Mesendoderm (in vitro differentiated cells): Measurements from ENCODE around the gene S100A6.

ENCODE experiments used
- DNase-seq: peaks from one replicate; pipeline ENCODE4 v3.0.0; 2013
- H2AK5ac ChIP-seq: 2 replicates; pipeline ENCODE4 v1.6.1; 2013; ENCODE audit warnings: low read length, inconsistent platforms
- H2BK120ac ChIP-seq: 2 replicates; pipeline ENCODE4 v1.6.1; 2013; ENCODE audit warnings: low read depth, mild to moderate bottlenecking, low read length, moderate library complexity, mixed read lengths
- H2BK15ac ChIP-seq: replicated peaks from 2 replicates; pipeline ENCODE4 v1.6.1; 2013; ENCODE audit warnings: low read depth, mild to moderate bottlenecking, moderate library complexity
- H2BK5ac ChIP-seq: 2 replicates; pipeline ENCODE4 v1.6.1; 2013; ENCODE audit warnings: low read length, inconsistent platforms
- H3K18ac ChIP-seq: 2 replicates; pipeline ENCODE4 v1.6.1; 2013; ENCODE audit warnings: mild to moderate bottlenecking, low read length, mixed read lengths
- H3K23ac ChIP-seq: one replicate; pipeline ENCODE4 v1.6.1; 2013; ENCODE audit warnings: low read length
- H3K27ac ChIP-seq: 2 replicates; pipeline ENCODE4 v1.5.1; 2013; ENCODE audit warnings: low read depth, mild to moderate bottlenecking, inconsistent platforms, low read length, moderate library complexity
- H3K27me3 ChIP-seq: 2 replicates; pipeline ENCODE4 v1.6.1; 2013; ENCODE audit warnings: low read length, control low read depth, mild to moderate bottlenecking, inconsistent platforms; ENCODE audit not compliant: insufficient read depth, poor library complexity
- H3K36me3 ChIP-seq: 2 replicates; pipeline ENCODE4 v1.6.1; 2013; ENCODE audit warnings: low read length, inconsistent platforms; ENCODE audit not compliant: control insufficient read depth, insufficient read depth
- H3K4ac ChIP-seq: one replicate; pipeline ENCODE4 v1.6.1; 2013; ENCODE audit warnings: low read depth, mild to moderate bottlenecking, low read length, moderate library complexity
- H3K4me1 ChIP-seq: 2 replicates; pipeline ENCODE4 v1.6.1; 2013; ENCODE audit warnings: low read depth, low read length, inconsistent platforms; ENCODE audit not compliant: control insufficient read depth
- H3K4me2 ChIP-seq: 2 replicates; pipeline ENCODE4 v1.6.1; 2013; ENCODE audit warnings: low read length
- H3K4me3 ChIP-seq: 2 replicates; pipeline ENCODE4 v1.5.1; 2013; ENCODE audit warnings: mild to moderate bottlenecking, low read length
- H3K56ac ChIP-seq: one replicate; pipeline ENCODE4 v1.6.1; 2013; ENCODE audit warnings: low read length
- H3K79me1 ChIP-seq: 2 replicates; pipeline ENCODE4 v1.6.1; 2013; ENCODE audit warnings: low read length, inconsistent platforms
- H3K79me2 ChIP-seq: 2 replicates; pipeline ENCODE4 v1.6.1; 2013; ENCODE audit warnings: mild to moderate bottlenecking, low read length; ENCODE audit not compliant: control insufficient read depth, insufficient read depth
- H3K9ac ChIP-seq: 2 replicates; pipeline ENCODE4 v1.6.1; 2013; ENCODE audit warnings: low read length, inconsistent platforms
- H4K5ac ChIP-seq: one replicate; pipeline ENCODE4 v1.6.1; 2013; ENCODE audit warnings: low read length
- H4K8ac ChIP-seq: one replicate; pipeline ENCODE4 v1.6.1; 2013; ENCODE audit warnings: low read depth, mild to moderate bottlenecking, control low read depth, low read length, moderate library complexity
- WGBS: extraction: QIAGEN DNeasy Blood & Tissue Kit; methylation state at CpG from one replicate; pipeline ENCODE4 v1.1.7; 2013; ENCODE audit warnings: low lambda C conversion rate, missing lambda C conversion rate; ENCODE audit not compliant: insufficient coverage; ENCODE audit errors: extremely low coverage; 5-methylcytosine and 5-hydroxymethylcytosine counted together

S100A6 gene

DNA sequence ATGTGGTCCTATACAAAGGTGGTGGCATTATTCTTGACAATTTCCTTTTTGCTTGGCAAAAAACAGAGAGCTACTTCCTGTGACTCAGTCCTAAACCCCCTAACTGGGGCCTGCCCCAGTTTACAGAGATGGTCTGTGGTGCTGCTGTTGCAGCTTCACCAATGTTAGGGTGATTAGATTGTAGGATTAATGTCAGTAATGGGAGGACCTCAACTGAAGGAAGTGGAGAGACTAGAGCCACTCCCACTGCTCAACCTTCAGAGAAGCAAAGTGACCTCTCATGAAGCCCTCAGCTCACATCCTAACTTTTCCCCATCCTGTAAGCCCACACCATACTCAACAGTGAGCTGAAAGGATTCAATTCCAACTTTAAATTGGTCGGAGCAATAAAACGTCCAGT, 3.6 kb downstream of the S100A6 start:
- H2BK5ac ChIP-seq: no peak overlapping the region
- WGBS: no CpG with 5 or more reads among the region's 2 CpGs
- H2AK5ac ChIP-seq: no peak overlapping the region
- H2BK15ac ChIP-seq: no peak overlapping the region
- no peak overlapping the region for H3K4ac ChIP-seq
- H3K4me1 ChIP-seq: no peaks in the 10 kb centered on the region
- peak overlapping the region; percentile 3 for H3K18ac ChIP-seq
- no peak overlapping the region for H2BK120ac ChIP-seq
- no peak overlapping the region for H3K23ac ChIP-seq
- H3K9ac ChIP-seq: no peak overlapping the region
- H4K8ac ChIP-seq: no peak overlapping the region
- H3K27me3 ChIP-seq: no peaks in the 10 kb centered on the region
- H4K5ac ChIP-seq: no peak overlapping the region
- no peak overlapping the region for H3K56ac ChIP-seq
- H3K36me3 ChIP-seq: no peaks in the 10 kb centered on the region
- H3K79me2 ChIP-seq: no peaks in the 10 kb centered on the region
- DNase-seq: no peak
- no peak overlapping the region for H3K4me2 ChIP-seq
- H3K4me3 ChIP-seq: no peak overlapping the region
- no peak overlapping the region for H3K27ac ChIP-seq
- no peaks in the 10 kb centered on the region for H3K79me1 ChIP-seq

DNA sequence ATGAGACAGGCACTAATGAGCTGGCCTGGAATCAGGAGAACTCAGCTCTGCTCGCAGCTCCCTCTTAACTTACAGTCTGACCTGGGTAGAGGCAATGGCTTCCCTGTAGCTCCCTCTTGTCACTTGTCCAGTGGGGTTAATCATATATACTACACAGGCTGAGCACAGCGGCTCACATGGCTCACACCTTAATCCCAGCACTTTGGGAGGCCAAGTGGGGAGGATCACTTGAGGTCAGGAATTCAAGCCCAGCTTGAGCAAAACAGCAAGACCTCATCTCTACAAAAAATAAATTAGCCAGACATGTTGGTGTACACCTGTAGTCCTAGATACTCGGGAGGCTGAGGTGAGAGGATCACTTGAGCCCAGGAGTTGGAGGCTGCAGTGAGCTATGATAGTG, 4.2 kb downstream of the S100A6 start:
- no peak overlapping the region for H2BK15ac ChIP-seq
- no peak overlapping the region for H3K4ac ChIP-seq
- H2BK5ac ChIP-seq: no peak overlapping the region
- no CpG with 5 or more reads among the region's 3 CpGs for WGBS
- no peak overlapping the region for H3K56ac ChIP-seq
- H2AK5ac ChIP-seq: no peak overlapping the region
- H3K27me3 ChIP-seq: no peaks in the 10 kb centered on the region
- no peak overlapping the region for H4K5ac ChIP-seq
- H3K27ac ChIP-seq: no peak overlapping the region
- no peak overlapping the region for H3K4me3 ChIP-seq
- no peak overlapping the region for H4K8ac ChIP-seq
- no peaks in the 10 kb centered on the region for H3K79me1 ChIP-seq
- H3K36me3 ChIP-seq: no peaks in the 10 kb centered on the region
- no peak overlapping the region for H3K4me2 ChIP-seq
- no peak overlapping the region for H3K9ac ChIP-seq
- H2BK120ac ChIP-seq: no peak overlapping the region
- no peaks in the 10 kb centered on the region for H3K4me1 ChIP-seq
- H3K18ac ChIP-seq: no peak overlapping the region
- DNase-seq: no peak
- H3K23ac ChIP-seq: no peak overlapping the region
- no peaks in the 10 kb centered on the region for H3K79me2 ChIP-seq

DNA sequence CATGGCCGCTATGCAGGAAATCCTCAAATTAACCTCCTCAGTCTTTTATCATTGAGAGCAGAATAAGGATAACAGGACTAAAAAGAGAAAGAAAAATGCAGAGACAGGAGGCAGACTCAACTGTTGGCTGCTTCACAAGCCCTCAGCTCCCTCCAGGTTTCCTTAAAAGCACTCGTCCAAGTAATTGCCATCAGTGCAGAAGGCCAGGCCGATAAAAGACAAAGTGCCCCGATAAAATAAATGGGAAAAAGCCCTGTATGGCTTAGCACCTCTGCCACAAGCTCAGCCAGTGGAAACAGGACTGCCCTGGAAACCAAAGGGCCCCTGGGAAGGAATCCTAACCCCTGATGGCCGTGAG, 8.1 kb downstream of the S100A6 start:
- H3K56ac ChIP-seq: no peak overlapping the region
- H2BK15ac ChIP-seq: no peak overlapping the region
- no peaks in the 10 kb centered on the region for H3K79me1 ChIP-seq
- H3K18ac ChIP-seq: no peak overlapping the region
- no peaks in the 10 kb centered on the region for H3K27me3 ChIP-seq
- H2BK5ac ChIP-seq: no peak overlapping the region
- no peaks in the 10 kb centered on the region for H3K79me2 ChIP-seq
- H3K27ac ChIP-seq: no peak overlapping the region
- no peak overlapping the region for H4K5ac ChIP-seq
- H2AK5ac ChIP-seq: no peak overlapping the region
- H3K4me1 ChIP-seq: no peaks in the 10 kb centered on the region
- H3K4me3 ChIP-seq: no peak overlapping the region
- H3K4ac ChIP-seq: no peak overlapping the region
- H3K23ac ChIP-seq: no peak overlapping the region
- no peak for DNase-seq
- H3K4me2 ChIP-seq: no peak overlapping the region
- no peaks in the 10 kb centered on the region for H3K36me3 ChIP-seq
- no CpG with 5 or more reads among the region's 5 CpGs for WGBS
- no peak overlapping the region for H2BK120ac ChIP-seq
- no peak overlapping the region for H4K8ac ChIP-seq
- H3K9ac ChIP-seq: no peak overlapping the region

DNA sequence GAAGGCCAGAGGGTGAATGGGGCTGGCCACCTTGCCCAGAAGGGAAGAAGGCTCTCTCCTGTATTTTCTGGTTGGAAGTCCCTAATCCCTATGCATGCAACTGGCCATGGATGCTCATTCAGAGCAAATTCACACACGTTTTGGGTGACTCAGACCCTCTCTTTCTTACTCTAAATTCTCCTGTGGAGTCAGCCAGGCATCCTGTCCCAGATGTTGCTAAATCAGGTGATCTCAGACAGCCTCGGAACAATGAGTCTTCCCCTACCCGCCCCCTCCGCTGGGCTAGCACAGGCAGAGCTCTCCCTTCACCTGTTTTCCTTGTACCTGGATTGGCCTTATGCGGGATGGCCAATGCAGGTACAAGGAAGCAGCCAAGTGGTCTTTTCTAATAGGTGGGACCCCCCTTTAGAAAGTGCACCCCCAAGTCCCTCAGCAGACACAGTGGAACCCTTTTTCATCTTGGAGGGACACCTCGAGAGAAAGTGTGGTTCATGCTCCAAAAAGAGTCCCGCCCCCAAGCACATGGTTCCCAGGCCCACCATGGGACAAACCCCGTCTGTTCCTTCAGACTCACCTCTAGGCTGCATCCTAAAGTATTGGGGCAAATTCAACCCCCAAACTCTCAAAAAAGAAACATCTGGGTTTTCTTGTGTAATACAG, 8.6 kb downstream of the S100A6 start:
- H3K27me3 ChIP-seq: no peaks in the 10 kb centered on the region
- H2BK15ac ChIP-seq: no peak overlapping the region
- no peak overlapping the region for H3K27ac ChIP-seq
- no peaks in the 10 kb centered on the region for H3K36me3 ChIP-seq
- no peak overlapping the region for H4K8ac ChIP-seq
- H2AK5ac ChIP-seq: no peak overlapping the region
- no peak overlapping the region for H4K5ac ChIP-seq
- no peak overlapping the region for H3K4ac ChIP-seq
- no peak overlapping the region for H2BK5ac ChIP-seq
- H3K23ac ChIP-seq: no peak overlapping the region
- no peak overlapping the region for H3K4me3 ChIP-seq
- peak; percentile 80 for DNase-seq
- H3K18ac ChIP-seq: no peak overlapping the region
- H3K9ac ChIP-seq: no peak overlapping the region
- no peaks in the 10 kb centered on the region for H3K79me2 ChIP-seq
- no peaks in the 10 kb centered on the region for H3K79me1 ChIP-seq
- H2BK120ac ChIP-seq: no peak overlapping the region
- WGBS: no CpG with 5 or more reads among the region's 8 CpGs
- H3K56ac ChIP-seq: peak overlapping the region; percentile 25
- H3K4me1 ChIP-seq: no peaks in the 10 kb centered on the region
- no peak overlapping the region for H3K4me2 ChIP-seq

DNA sequence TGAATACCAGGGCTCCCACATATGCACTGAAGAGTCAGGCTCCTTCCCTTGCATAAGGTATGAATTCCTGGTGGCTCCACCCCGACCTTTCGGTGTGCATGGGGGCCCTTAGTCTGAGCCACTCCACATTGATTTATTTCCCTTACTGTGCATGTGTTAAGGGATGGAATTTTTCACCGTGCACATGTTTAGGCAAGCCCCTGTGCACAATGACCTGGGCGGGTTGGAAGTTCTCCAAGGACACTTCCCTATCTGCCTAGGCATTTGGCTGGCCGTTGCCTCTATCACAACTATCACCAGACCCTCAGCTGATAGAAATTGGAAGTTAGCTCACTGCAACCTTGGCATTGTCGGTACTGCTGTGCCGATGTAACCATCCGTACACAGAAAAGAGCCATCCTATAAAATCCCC, 9.7 kb downstream of the S100A6 start:
- WGBS: no CpG with 5 or more reads among the region's 8 CpGs
- H3K27ac ChIP-seq: no peak overlapping the region
- H3K4me2 ChIP-seq: no peak overlapping the region
- no peak overlapping the region for H3K9ac ChIP-seq
- no peak overlapping the region for H2BK5ac ChIP-seq
- H4K5ac ChIP-seq: no peak overlapping the region
- H4K8ac ChIP-seq: no peak overlapping the region
- no peak overlapping the region for H3K56ac ChIP-seq
- H3K79me2 ChIP-seq: no peaks in the 10 kb centered on the region
- H3K4me1 ChIP-seq: no peaks in the 10 kb centered on the region
- no peaks in the 10 kb centered on the region for H3K79me1 ChIP-seq
- H3K23ac ChIP-seq: no peak overlapping the region
- no peaks in the 10 kb centered on the region for H3K27me3 ChIP-seq
- no peak overlapping the region for H3K4ac ChIP-seq
- no peak overlapping the region for H2BK120ac ChIP-seq
- no peak overlapping the region for H2BK15ac ChIP-seq
- H3K4me3 ChIP-seq: no peak overlapping the region
- H3K36me3 ChIP-seq: no peaks in the 10 kb centered on the region
- H3K18ac ChIP-seq: no peak overlapping the region
- H2AK5ac ChIP-seq: no peak overlapping the region
- no peak for DNase-seq

DNA sequence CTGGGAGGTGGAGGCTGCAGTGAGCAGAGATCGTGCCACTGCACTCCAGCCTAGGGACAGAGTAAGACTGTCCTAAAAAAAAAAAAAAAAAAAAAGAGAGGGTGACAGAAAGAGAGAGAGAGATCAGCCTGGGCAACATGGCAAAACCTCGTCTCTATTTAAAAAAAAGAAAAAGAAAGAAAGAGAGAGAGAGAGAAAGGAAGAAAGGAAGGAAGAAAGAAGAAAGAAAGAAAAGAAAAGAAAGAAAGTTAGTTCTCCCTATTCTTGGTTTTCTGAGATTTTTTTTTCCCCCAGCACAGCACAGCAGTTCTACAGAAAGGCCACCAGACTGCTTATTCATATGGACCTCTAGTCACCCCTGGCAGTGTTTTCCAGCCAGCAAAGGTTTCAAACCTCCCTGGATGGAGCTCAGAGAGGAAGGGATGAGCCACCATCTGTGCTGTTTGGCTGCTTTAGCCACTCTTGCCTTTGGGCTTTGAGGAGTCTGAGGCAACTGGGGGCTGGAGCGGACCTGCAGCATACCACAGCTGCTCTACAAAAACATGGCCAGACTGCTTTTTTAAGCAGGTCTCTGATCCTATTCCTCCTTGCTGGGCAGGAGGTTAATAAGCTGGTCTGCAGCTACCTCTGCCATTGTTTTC, 10.6 kb downstream of the S100A6 start:
- WGBS: no CpG with 5 or more reads among the region's 3 CpGs
- no peak for DNase-seq
- Histone ChIP-seq H3K27me3 (no peaks in the 10 kb centered on the region), H2BK120ac (no peak overlapping the region), H4K8ac (no peak overlapping the region), H3K9ac (no peak overlapping the region), H3K18ac (no peak overlapping the region), H3K23ac (no peak overlapping the region), H2AK5ac (no peak overlapping the region), H3K27ac (no peak overlapping the region), H3K56ac (no peak overlapping the region), H2BK15ac (no peak overlapping the region), H2BK5ac (no peak overlapping the region), H3K4me3 (no peak overlapping the region), H3K79me2 (no peaks in the 10 kb centered on the region), H4K5ac (no peak overlapping the region), H3K79me1 (no peaks in the 10 kb centered on the region), H3K4me2 (no peak overlapping the region), H3K36me3 (no peaks in the 10 kb centered on the region), H3K4ac (no peak overlapping the region), H3K4me1 (peaks cover 4% of the 10 kb centered on the region)
